D721Med (cell line): ENCODE data around the gene KIFAP3.

ENCODE experiments used
- DNase-seq: peaks from one replicate; pipeline ENCODE4 v3.0.0; 2011; ENCODE audit warnings: low spot score; ENCODE audit not compliant: insufficient read length
- FAIRE-seq: peaks from 2 replicates; lab custom pipeline; 2011; peaks lifted over from hg19 to GRCh38; lab: Jason Lieb, UNC
- CTCF ChIP-seq: IDR thresholded peaks from 2 replicates; pipeline ENCODE4 v1.5.1; 2012; ENCODE audit warnings: mild to moderate bottlenecking, control low read depth; ENCODE audit not compliant: insufficient read depth; ENCODE audit errors: missing control alignments

Gene KIFAP3

GRCh38 chr1:169949139-169949538, 125.4 kb downstream of the KIFAP3 start:
- no peak for FAIRE-seq
- DNase-seq = no peak
- no peak for TF ChIP-seq CTCF

- DNase-seq (no peak), FAIRE-seq (peak; percentile 84)
- no peak for TF ChIP-seq CTCF
These were observed 128.3 kb downstream of the KIFAP3 start for GRCh38 chr1:169946206-169946605.

- TF ChIP-seq CTCF = no peak
- FAIRE-seq = no peak
- DNase-seq = no peak
These were observed 129.3 kb downstream of the KIFAP3 start for GRCh38 chr1:169945181-169945580.

GRCh38 chr1:169944621-169945020, 129.9 kb downstream of the KIFAP3 start:
- no peak for FAIRE-seq
- no peak for DNase-seq
- TF ChIP-seq CTCF = no peak

- no peak for TF ChIP-seq CTCF
- FAIRE-seq = no peak
- DNase-seq = no peak
These were observed 130.4 kb downstream of the KIFAP3 start for GRCh38 chr1:169943963-169944526.

- FAIRE-seq (peak; percentile 67), DNase-seq (no peak)
- TF ChIP-seq CTCF = no peak
These were observed 132.3 kb downstream of the KIFAP3 start for GRCh38 chr1:169941982-169942830.

- FAIRE-seq (peak; percentile 51), DNase-seq (no peak)
- no peak for TF ChIP-seq CTCF
These were observed 140.3 kb downstream of the KIFAP3 start for GRCh38 chr1:169933984-169934725.
